Measurements from ENCODE around the gene SH3TC1.

The SH3TC1 gene

GRCh38 chr4:8155660-8156421, 43.2 kb upstream of the SH3TC1 start:
- Histone ChIP-seq H3K9me3 (ENCODE audit: severe bottlenecking) (no peaks in the 10 kb centered on the region), H3K4me3 (ENCODE audit: severe bottlenecking) (no peak overlapping the region), H3K27ac (ENCODE audit: poor library complexity, severe bottlenecking) (no peak overlapping the region), H3K4me1 (ENCODE audit: insufficient read depth, poor library complexity, severe bottlenecking) (no peaks in the 10 kb centered on the region), H3K36me3 (ENCODE audit: low read depth) (no peaks in the 10 kb centered on the region), H3K27me3 (ENCODE audit: insufficient read depth, poor library complexity, severe bottlenecking) (peaks cover 13% of the 10 kb centered on the region)
- no peak for TF ChIP-seq CTCF (IDR thresholded peaks at IDR 0.05; ENCODE audit: poor library complexity, severe bottlenecking)
- ATAC-seq (ENCODE audit: low read depth), result no peak
- DNase-seq (ENCODE audit: low spot score), result no peak

- Histone ChIP-seq H3K27ac (ENCODE audit: poor library complexity, severe bottlenecking) (no peak overlapping the region), H3K4me3 (ENCODE audit: severe bottlenecking) (no peak overlapping the region), H3K9me3 (ENCODE audit: severe bottlenecking) (no peaks in the 10 kb centered on the region), H3K27me3 (ENCODE audit: insufficient read depth, poor library complexity, severe bottlenecking) (peaks cover 13% of the 10 kb centered on the region), H3K36me3 (ENCODE audit: low read depth) (no peaks in the 10 kb centered on the region), H3K4me1 (ENCODE audit: insufficient read depth, poor library complexity, severe bottlenecking) (no peaks in the 10 kb centered on the region)
- no peak for TF ChIP-seq CTCF (IDR thresholded peaks at IDR 0.05; ENCODE audit: poor library complexity, severe bottlenecking)
- DNase-seq (ENCODE audit: low spot score) (no peak), ATAC-seq (ENCODE audit: low read depth) (no peak)
Observed at GRCh38 chr4:8156617-8157016, 42.5 kb upstream of the SH3TC1 start.

- Histone ChIP-seq H3K9me3 (ENCODE audit: severe bottlenecking) (no peaks in the 10 kb centered on the region), H3K27ac (ENCODE audit: poor library complexity, severe bottlenecking) (no peak overlapping the region), H3K27me3 (ENCODE audit: insufficient read depth, poor library complexity, severe bottlenecking) (peaks cover 13% of the 10 kb centered on the region), H3K36me3 (ENCODE audit: low read depth) (no peaks in the 10 kb centered on the region), H3K4me3 (ENCODE audit: severe bottlenecking) (peak overlapping the region; percentile 41), H3K4me1 (ENCODE audit: insufficient read depth, poor library complexity, severe bottlenecking) (no peaks in the 10 kb centered on the region)
- ATAC-seq (ENCODE audit: low read depth) (no peak), DNase-seq (ENCODE audit: low spot score) (no peak)
- no peak for TF ChIP-seq CTCF (IDR thresholded peaks at IDR 0.05; ENCODE audit: poor library complexity, severe bottlenecking)
Observed at GRCh38 chr4:8157496-8157895, 41.6 kb upstream of the SH3TC1 start.

GRCh38 chr4:8157944-8158709, 41.0 kb upstream of the SH3TC1 start:
- H3K4me1 ChIP-seq (ENCODE audit: insufficient read depth, poor library complexity, severe bottlenecking), result no peaks in the 10 kb centered on the region
- no peak; the same call in 2 of the 3 replicates for ATAC-seq (ENCODE audit: low read depth)

More at GRCh38 chr4:8157944-8158709, 41.0 kb upstream of the SH3TC1 start:
- TF ChIP-seq CTCF (IDR thresholded peaks at IDR 0.05; ENCODE audit: poor library complexity, severe bottlenecking), result no peak
- DNase-seq (ENCODE audit: low spot score), result no peak
- H3K36me3 ChIP-seq (ENCODE audit: low read depth), result no peaks in the 10 kb centered on the region
- peak overlapping the region; percentile 41 for H3K4me3 ChIP-seq (ENCODE audit: severe bottlenecking)
- no peak overlapping the region for H3K27ac ChIP-seq (ENCODE audit: poor library complexity, severe bottlenecking)
- H3K27me3 ChIP-seq (ENCODE audit: insufficient read depth, poor library complexity, severe bottlenecking), result peaks cover 13% of the 10 kb centered on the region
- H3K9me3 ChIP-seq (ENCODE audit: severe bottlenecking), result no peaks in the 10 kb centered on the region

All from RWPE2 (cell line).